Fibroblast of the aortic adventitia (primary cell): ENCODE results near the gene ADAR. TPM values are rescaled to one million over a fixed set of nuclear protein-coding genes. Genes with fewer than 3 reads are reported as not detected.

Experiments
- DNase-seq: peaks from one replicate; pipeline ENCODE4 v3.0.0-alpha.2; 2010; ENCODE audit warnings: low read depth
- H3K4me3 ChIP-seq: 2 replicates; pipeline ENCODE4 v1.5.1; 2011; ENCODE audit warnings: low read depth, mild to moderate bottlenecking, control low read depth, low read length, moderate library complexity
- CTCF ChIP-seq: IDR thresholded peaks from 2 replicates; pipeline ENCODE4 v1.5.1; 2011; ENCODE audit warnings: mild to moderate bottlenecking, low read length, control low read depth, inconsistent platforms; ENCODE audit not compliant: insufficient read depth
- total RNA-seq: library from RNA; depleted of rRNA; stranded (reverse); fragments of >200 nt; gene quantifications from 2 replicates; pipeline ENCODE4 v1.2.3, GENCODE V29; 2012; ENCODE audit warnings: low replicate concordance

ADAR gene
- total RNA-seq, 1 donor, result 114 TPM

GRCh38 chr1:154571964-154572288 is 36.1 kb downstream of the ADAR start:
- no peak overlapping the region for H3K4me3 ChIP-seq
- TF ChIP-seq CTCF, result no peak
- no peak for DNase-seq

GRCh38 chr1:154571244-154571963 is 36.6 kb downstream of the ADAR start:
- H3K4me3 ChIP-seq, result no peak overlapping the region
- no peak for DNase-seq
- TF ChIP-seq CTCF, result no peak

- peak overlapping the region; percentile 17 for H3K4me3 ChIP-seq
- TF ChIP-seq CTCF, result no peak
- DNase-seq, result no peak
These were observed 39.7 kb downstream of the ADAR start for GRCh38 chr1:154568157-154568815.

- peak within 1 kb of the TSS; percentile 17 for H3K4me3 ChIP-seq
- TF ChIP-seq CTCF, result no peak
- DNase-seq, result peak; percentile 27
These were observed 40.4 kb downstream of the ADAR start, which contains the start of gene CHRNB2 for GRCh38 chr1:154567386-154568156. Gene CHRNB2 (plus strand): TSS chr1:154567778. CDS start chr1:154568045, 267 bp downstream.

- DNase-seq, result no peak
- TF ChIP-seq CTCF, result no peak
- H3K4me3 ChIP-seq, result no peak overlapping the region
These were observed 42.1 kb downstream of the ADAR start for GRCh38 chr1:154565876-154566275.

GRCh38 chr1:154559466-154560044 is 48.4 kb downstream of the ADAR start:
- H3K4me3 ChIP-seq, result peak overlapping the region; percentile 94
- DNase-seq, result peak; percentile 96
- peak; percentile 90 for TF ChIP-seq CTCF
